Measurements from ENCODE around the gene NFATC1.

Gene NFATC1

GRCh38 chr18:79393181-79393634, 2.5 kb upstream of the NFATC1 start:
- no peak for DNase-seq

GRCh38 chr18:79393635-79394533, 1.8 kb upstream of the NFATC1 start:
- peak; percentile 87 for DNase-seq

- DNase-seq, result peak; percentile 34
These were observed 1.0 kb upstream of the NFATC1 start for GRCh38 chr18:79394534-79395307.

- no peak for DNase-seq
These were observed 456 bp upstream of the NFATC1 start for GRCh38 chr18:79395308-79395640.

GRCh38 chr18:79396431-79397246, 909 bp downstream of the NFATC1 start:
- DNase-seq, result no peak

- no peak for DNase-seq
These were observed 1.6 kb downstream of the NFATC1 start for GRCh38 chr18:79397247-79397829.

GRCh38 chr18:79397830-79398761, 2.4 kb downstream of the NFATC1 start:
- no peak for DNase-seq

- DNase-seq, result no peak
These were observed 3.7 kb downstream of the NFATC1 start for GRCh38 chr18:79399275-79400081.

GRCh38 chr18:79400091-79400590, 4.4 kb downstream of the NFATC1 start:
- DNase-seq, result peak; percentile 21

GRCh38 chr18:79400591-79401381, 5.1 kb downstream of the NFATC1 start:
- no peak for DNase-seq

GRCh38 chr18:79401494-79402208, 5.9 kb downstream of the NFATC1 start:
- DNase-seq, result no peak

- no peak for DNase-seq
These were observed 6.5 kb downstream of the NFATC1 start for GRCh38 chr18:79402209-79402576.

- DNase-seq, result no peak
These were observed 7.4 kb downstream of the NFATC1 start for GRCh38 chr18:79402977-79403722.

- no peak for DNase-seq
These were observed 8.2 kb downstream of the NFATC1 start for GRCh38 chr18:79403723-79404566.

- no peak for DNase-seq
These were observed 8.8 kb downstream of the NFATC1 start for GRCh38 chr18:79404567-79404910.

- no peak for DNase-seq
These were observed 9.5 kb downstream of the NFATC1 start for GRCh38 chr18:79405019-79405780.
